NCI-H187 (cell line): ENCODE data around the gene THAP9.
"Not testable (repeated sequence)": the region's sequence is repeated elsewhere in the genome, so short reads cannot be mapped to it uniquely, and the experiment has no call there.

Source experiments
- DNase-seq, 2 experiments: peaks; one replicate each; lab custom pipeline; 2025; lab: John Stamatoyannopoulos, UW

The THAP9 gene

GRCh38 chr4:82900411-82901182, at the start of gene THAP9:
TSS of gene THAP9 (plus strand) at chr4:82900735. CDS start at chr4:82900803, 68 bp downstream.
- DNase-seq = peak; percentile 96 to 98

GRCh38 chr4:82851318-82851717, 49.2 kb upstream of the THAP9 start:
- DNase-seq = no peak

- no peak for DNase-seq
Observed at GRCh38 chr4:82851885-82852750, 48.4 kb upstream of the THAP9 start.

- DNase-seq = no peak
Observed at GRCh38 chr4:82852751-82853285, 47.7 kb upstream of the THAP9 start.

- DNase-seq = not testable (repeated sequence)
Observed at GRCh38 chr4:82860487-82860886, 40.0 kb upstream of the THAP9 start.

GRCh38 chr4:82861529-82861928, 39.0 kb upstream of the THAP9 start:
- DNase-seq = no peak

GRCh38 chr4:82864336-82864979, 36.1 kb upstream of the THAP9 start:
- DNase-seq = no peak

- DNase-seq = no peak
Observed at GRCh38 chr4:82865592-82865991, 34.9 kb upstream of the THAP9 start.

GRCh38 chr4:82866033-82866432, 34.5 kb upstream of the THAP9 start:
- not testable (repeated sequence) for DNase-seq

- DNase-seq = no peak
Observed at GRCh38 chr4:82866706-82867385, 33.7 kb upstream of the THAP9 start.

- no peak for DNase-seq
Observed at GRCh38 chr4:82868572-82868971, 32.0 kb upstream of the THAP9 start.

GRCh38 chr4:82885410-82885809, 15.1 kb upstream of the THAP9 start:
- DNase-seq = no peak

GRCh38 chr4:82886147-82886942, 14.2 kb upstream of the THAP9 start:
- DNase-seq = no peak

GRCh38 chr4:82889287-82889686, 11.2 kb upstream of the THAP9 start:
- DNase-seq = no peak

GRCh38 chr4:82890528-82890900, 10.0 kb upstream of the THAP9 start:
- DNase-seq = peak in 1 of 2 experiments; percentile 67

GRCh38 chr4:82890901-82891706, 9.4 kb upstream of the THAP9 start, which contains the start of gene SEC31A:
TSS of gene SEC31A (minus strand) at chr4:82891153. CDS start at chr4:82881936, 9,217 bp downstream.
- peak; percentile 92 to 98 for DNase-seq

GRCh38 chr4:82891707-82892466, 8.6 kb upstream of the THAP9 start:
- no peak for DNase-seq

- DNase-seq = no peak
Observed at GRCh38 chr4:82892467-82892802, 8.1 kb upstream of the THAP9 start.

- DNase-seq = no peak
Observed at GRCh38 chr4:82893942-82894341, 6.6 kb upstream of the THAP9 start.
